Measurements from ENCODE around the gene B4GALT1.

B4GALT1 gene

GRCh38 chr9:33198165-33198564 is 31.0 kb upstream of the B4GALT1 start:
- TF ChIP-seq, protein P1, sequence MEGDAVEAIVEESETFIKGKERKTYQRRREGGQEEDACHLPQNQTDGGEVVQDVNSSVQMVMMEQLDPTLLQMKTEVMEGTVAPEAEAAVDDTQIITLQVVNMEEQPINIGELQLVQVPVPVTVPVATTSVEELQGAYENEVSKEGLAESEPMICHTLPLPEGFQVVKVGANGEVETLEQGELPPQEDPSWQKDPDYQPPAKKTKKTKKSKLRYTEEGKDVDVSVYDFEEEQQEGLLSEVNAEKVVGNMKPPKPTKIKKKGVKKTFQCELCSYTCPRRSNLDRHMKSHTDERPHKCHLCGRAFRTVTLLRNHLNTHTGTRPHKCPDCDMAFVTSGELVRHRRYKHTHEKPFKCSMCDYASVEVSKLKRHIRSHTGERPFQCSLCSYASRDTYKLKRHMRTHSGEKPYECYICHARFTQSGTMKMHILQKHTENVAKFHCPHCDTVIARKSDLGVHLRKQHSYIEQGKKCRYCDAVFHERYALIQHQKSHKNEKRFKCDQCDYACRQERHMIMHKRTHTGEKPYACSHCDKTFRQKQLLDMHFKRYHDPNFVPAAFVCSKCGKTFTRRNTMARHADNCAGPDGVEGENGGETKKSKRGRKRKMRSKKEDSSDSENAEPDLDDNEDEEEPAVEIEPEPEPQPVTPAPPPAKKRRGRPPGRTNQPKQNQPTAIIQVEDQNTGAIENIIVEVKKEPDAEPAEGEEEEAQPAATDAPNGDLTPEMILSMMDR (IDR thresholded peaks at IDR 0.05) = no peak
- TF ChIP-seq ZFX (IDR thresholded peaks at IDR 0.05; ENCODE audit: borderline replicate concordance) = no peak

GRCh38 chr9:33197279-33198152 is 30.4 kb upstream of the B4GALT1 start:
- no peak for TF ChIP-seq ZFX (IDR thresholded peaks at IDR 0.05; ENCODE audit: borderline replicate concordance)
- TF ChIP-seq, protein P1 (IDR thresholded peaks at IDR 0.05) = no peak
- no peak overlapping the region for H3K27ac ChIP-seq

More at GRCh38 chr9:33198165-33198564, 31.0 kb upstream of the B4GALT1 start:
- H3K27ac ChIP-seq = no peak overlapping the region

DNA sequence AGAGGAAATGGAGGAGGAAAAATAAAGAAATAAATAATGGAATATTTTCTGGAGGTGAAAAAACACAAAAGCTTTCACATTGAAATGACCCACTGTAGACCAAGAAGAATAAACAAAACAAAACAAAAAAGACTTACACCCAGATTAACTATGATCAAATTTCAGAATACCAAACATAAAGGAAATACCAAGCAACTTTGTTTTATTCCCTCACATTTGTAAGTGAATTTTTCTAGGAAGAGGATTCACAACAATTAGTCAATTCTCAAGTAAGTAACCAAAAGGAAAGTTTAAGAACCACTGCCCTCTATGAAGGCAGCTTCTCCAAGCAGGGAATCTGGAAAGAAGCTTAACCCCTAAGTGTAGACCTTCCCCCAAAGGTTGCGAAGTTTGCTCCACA is 29.6 kb upstream of the B4GALT1 start:
- no peak overlapping the region for H3K27ac ChIP-seq
- TF ChIP-seq, protein P1 (IDR thresholded peaks at IDR 0.05) = no peak
- no peak for TF ChIP-seq ZFX (IDR thresholded peaks at IDR 0.05; ENCODE audit: borderline replicate concordance)

GRCh38 chr9:33193818-33194217 is 26.7 kb upstream of the B4GALT1 start:
- H3K27ac ChIP-seq = no peak overlapping the region
- TF ChIP-seq ZFX (IDR thresholded peaks at IDR 0.05; ENCODE audit: borderline replicate concordance) = no peak
- TF ChIP-seq, protein P1 (IDR thresholded peaks at IDR 0.05) = no peak

- TF ChIP-seq, protein P1 (IDR thresholded peaks at IDR 0.05) = no peak
- TF ChIP-seq ZFX (IDR thresholded peaks at IDR 0.05; ENCODE audit: borderline replicate concordance) = no peak
- H3K27ac ChIP-seq = no peak overlapping the region
These were observed 25.5 kb upstream of the B4GALT1 start for GRCh38 chr9:33192493-33193255.

- no peak overlapping the region for H3K27ac ChIP-seq
- TF ChIP-seq, protein P1 (IDR thresholded peaks at IDR 0.05) = no peak
- no peak for TF ChIP-seq ZFX (IDR thresholded peaks at IDR 0.05; ENCODE audit: borderline replicate concordance)
These were observed 23.0 kb upstream of the B4GALT1 start for GRCh38 chr9:33190021-33190705.

Data from 22Rv1 (cell line).